ENCODE measurements around the gene KCNRG.

KCNRG gene

DNA sequence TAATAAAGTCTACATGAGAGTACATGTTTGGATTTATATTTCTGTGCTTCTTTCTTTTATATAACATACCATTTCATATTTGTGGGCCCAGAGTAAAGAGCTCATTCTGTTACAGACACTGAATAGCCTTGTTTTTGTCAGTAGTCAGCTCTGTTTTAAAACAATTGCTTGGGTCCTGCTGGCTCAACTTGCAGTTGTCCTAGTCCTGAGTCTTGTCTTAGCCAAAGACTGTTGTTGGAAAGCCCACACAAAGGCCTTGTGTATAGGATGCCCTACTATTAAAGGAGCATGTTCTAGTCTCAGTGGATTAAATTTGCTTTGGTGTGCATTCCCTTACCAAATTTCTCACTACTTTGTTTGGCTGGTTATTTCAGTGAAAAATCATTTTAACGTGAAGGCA, 3.8 kb upstream of the KCNRG start:
- no peaks in the 10 kb centered on the region for H3K9me3 ChIP-seq (ENCODE audit: control insufficient read depth, low read length)
- no peaks in the 10 kb centered on the region for H3K4me1 ChIP-seq (ENCODE audit: control insufficient read depth, insufficient read depth, low read length)
- peaks cover 28% of the 10 kb centered on the region for H3K36me3 ChIP-seq (ENCODE audit: control insufficient read depth, insufficient read depth, low read length)
- 90% methylated on average over 1 of the region's 1 CpG; no CpG with 5 or more reads in 1 of the 2 experiments for WGBS, 2 experiments
- no peak overlapping the region for H3K27ac ChIP-seq (ENCODE audit: insufficient read depth, low read depth, low read length, poor library complexity, severe bottlenecking)
- no peaks in the 10 kb centered on the region for H3K27me3 ChIP-seq (ENCODE audit: control insufficient read depth, insufficient read depth, low read length, poor library complexity, severe bottlenecking)
- H3K4me3 ChIP-seq (ENCODE audit: insufficient read depth, low read depth, low read length): no peak overlapping the region

GRCh38 chr13:50012396-50013169, 2.7 kb upstream of the KCNRG start:
- H3K4me1 ChIP-seq (ENCODE audit: control insufficient read depth, insufficient read depth, low read length): no peaks in the 10 kb centered on the region
- no peak overlapping the region for H3K27ac ChIP-seq (ENCODE audit: insufficient read depth, low read depth, low read length, poor library complexity, severe bottlenecking)
- H3K36me3 ChIP-seq (ENCODE audit: control insufficient read depth, insufficient read depth, low read length): peaks cover 28% of the 10 kb centered on the region
- no peaks in the 10 kb centered on the region for H3K27me3 ChIP-seq (ENCODE audit: control insufficient read depth, insufficient read depth, low read length, poor library complexity, severe bottlenecking)
- no peak overlapping the region for H3K4me3 ChIP-seq (ENCODE audit: insufficient read depth, low read depth, low read length)
- WGBS, 2 experiments: 95% methylated on average over 6 of the region's 6 CpGs
- no peaks in the 10 kb centered on the region for H3K9me3 ChIP-seq (ENCODE audit: control insufficient read depth, low read length)

- H3K4me1 ChIP-seq (ENCODE audit: control insufficient read depth, insufficient read depth, low read length): no peaks in the 10 kb centered on the region
- no peak overlapping the region for H3K27ac ChIP-seq (ENCODE audit: insufficient read depth, low read depth, low read length, poor library complexity, severe bottlenecking)
- WGBS, 2 experiments: no CpG with 5 or more reads among the region's 1 CpG
- H3K9me3 ChIP-seq (ENCODE audit: control insufficient read depth, low read length): no peaks in the 10 kb centered on the region
- H3K36me3 ChIP-seq (ENCODE audit: control insufficient read depth, insufficient read depth, low read length): peaks cover 19% of the 10 kb centered on the region
- no peaks in the 10 kb centered on the region for H3K27me3 ChIP-seq (ENCODE audit: control insufficient read depth, insufficient read depth, low read length, poor library complexity, severe bottlenecking)
- no peak overlapping the region for H3K4me3 ChIP-seq (ENCODE audit: insufficient read depth, low read depth, low read length)
Measured at GRCh38 chr13:50014386-50014785, 858 bp upstream of the KCNRG start.

GRCh38 chr13:50015750-50016149, 506 bp downstream of the KCNRG start:
- no peaks in the 10 kb centered on the region for H3K4me1 ChIP-seq (ENCODE audit: control insufficient read depth, insufficient read depth, low read length)
- WGBS, 2 experiments: 39 to 42% methylated on average over 4 of the region's 4 CpGs
- no peak overlapping the region for H3K27ac ChIP-seq (ENCODE audit: insufficient read depth, low read depth, low read length, poor library complexity, severe bottlenecking)
- no peaks in the 10 kb centered on the region for H3K9me3 ChIP-seq (ENCODE audit: control insufficient read depth, low read length)
- H3K4me3 ChIP-seq (ENCODE audit: insufficient read depth, low read depth, low read length): no peak overlapping the region
- H3K36me3 ChIP-seq (ENCODE audit: control insufficient read depth, insufficient read depth, low read length): peaks cover 15% of the 10 kb centered on the region
- no peaks in the 10 kb centered on the region for H3K27me3 ChIP-seq (ENCODE audit: control insufficient read depth, insufficient read depth, low read length, poor library complexity, severe bottlenecking)

GRCh38 chr13:50016444-50016843, 1.2 kb downstream of the KCNRG start:
- H3K4me3 ChIP-seq (ENCODE audit: insufficient read depth, low read depth, low read length): no peak overlapping the region
- no peaks in the 10 kb centered on the region for H3K4me1 ChIP-seq (ENCODE audit: control insufficient read depth, insufficient read depth, low read length)
- H3K27me3 ChIP-seq (ENCODE audit: control insufficient read depth, insufficient read depth, low read length, poor library complexity, severe bottlenecking): no peaks in the 10 kb centered on the region
- no peaks in the 10 kb centered on the region for H3K9me3 ChIP-seq (ENCODE audit: control insufficient read depth, low read length)
- H3K27ac ChIP-seq (ENCODE audit: insufficient read depth, low read depth, low read length, poor library complexity, severe bottlenecking): no peak overlapping the region
- peaks cover 11% of the 10 kb centered on the region for H3K36me3 ChIP-seq (ENCODE audit: control insufficient read depth, insufficient read depth, low read length)
- 60 to 86% methylated on average over 1 to 2 of the region's 2 CpGs for WGBS, 2 experiments

DNA sequence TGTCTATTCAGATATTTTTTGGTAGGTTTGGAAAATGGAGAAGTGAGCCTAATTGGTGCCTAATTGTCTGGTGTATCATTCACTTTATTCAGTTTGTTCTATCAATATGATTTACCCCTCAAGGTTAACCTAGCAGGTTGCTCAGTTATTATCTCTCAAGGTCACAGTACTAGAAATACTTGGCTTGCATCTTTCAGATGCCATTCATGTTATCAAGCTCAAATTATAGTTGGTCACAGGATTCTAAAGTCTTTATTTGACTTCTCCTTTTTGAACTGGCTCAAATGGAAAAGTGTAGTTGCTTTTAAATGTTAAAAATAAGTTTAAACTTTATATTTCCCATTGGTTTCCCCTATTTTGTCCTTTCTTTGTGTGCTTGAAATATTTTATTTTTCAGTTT, 2.6 kb downstream of the KCNRG start:
- H3K36me3 ChIP-seq (ENCODE audit: control insufficient read depth, insufficient read depth, low read length): peaks cover 1% of the 10 kb centered on the region
- no peaks in the 10 kb centered on the region for H3K9me3 ChIP-seq (ENCODE audit: control insufficient read depth, low read length)
- H3K4me1 ChIP-seq (ENCODE audit: control insufficient read depth, insufficient read depth, low read length): no peaks in the 10 kb centered on the region
- H3K27ac ChIP-seq (ENCODE audit: insufficient read depth, low read depth, low read length, poor library complexity, severe bottlenecking): no peak overlapping the region
- no peaks in the 10 kb centered on the region for H3K27me3 ChIP-seq (ENCODE audit: control insufficient read depth, insufficient read depth, low read length, poor library complexity, severe bottlenecking)
- no peak overlapping the region for H3K4me3 ChIP-seq (ENCODE audit: insufficient read depth, low read depth, low read length)

DNA sequence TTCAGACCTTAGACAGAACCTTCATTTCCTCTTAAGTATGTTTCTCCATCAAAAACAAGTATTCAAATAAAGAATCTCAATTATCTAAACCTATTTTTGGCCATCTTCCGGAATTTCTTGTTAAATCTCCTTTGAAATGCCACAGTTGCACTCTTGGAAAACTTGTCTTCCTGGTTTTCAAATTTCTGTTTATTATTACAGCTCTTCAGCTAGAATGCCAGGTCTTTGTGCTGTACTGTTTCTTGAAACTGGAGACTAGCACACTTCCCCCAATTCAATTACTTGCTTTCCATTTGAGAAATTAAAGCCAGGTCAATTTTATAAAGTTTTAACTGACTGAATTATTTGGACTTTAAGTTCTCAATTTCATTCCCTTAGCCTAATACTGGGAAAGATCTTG, 10.2 kb downstream of the KCNRG start:
- no peaks in the 10 kb centered on the region for H3K4me1 ChIP-seq (ENCODE audit: control insufficient read depth, insufficient read depth, low read length)
- no peaks in the 10 kb centered on the region for H3K27me3 ChIP-seq (ENCODE audit: control insufficient read depth, insufficient read depth, low read length, poor library complexity, severe bottlenecking)
- H3K4me3 ChIP-seq (ENCODE audit: insufficient read depth, low read depth, low read length): no peak overlapping the region
- H3K27ac ChIP-seq (ENCODE audit: insufficient read depth, low read depth, low read length, poor library complexity, severe bottlenecking): no peak overlapping the region
- WGBS, 2 experiments: 91 to 96% methylated on average over 1 of the region's 1 CpG
- H3K9me3 ChIP-seq (ENCODE audit: control insufficient read depth, low read length): no peaks in the 10 kb centered on the region
- H3K36me3 ChIP-seq (ENCODE audit: control insufficient read depth, insufficient read depth, low read length): no peaks in the 10 kb centered on the region

GRCh38 chr13:50026788-50027473, 11.7 kb downstream of the KCNRG start:
- 91 to 100% methylated on average over 1 to 2 of the region's 2 CpGs for WGBS, 2 experiments
- Histone ChIP-seq H3K27me3 (ENCODE audit: control insufficient read depth, insufficient read depth, low read length, poor library complexity, severe bottlenecking) (no peaks in the 10 kb centered on the region), H3K9me3 (ENCODE audit: control insufficient read depth, low read length) (no peaks in the 10 kb centered on the region)

GRCh38 chr13:50030315-50030714, 15.1 kb downstream of the KCNRG start:
- Histone ChIP-seq H3K4me1 (ENCODE audit: control insufficient read depth, insufficient read depth, low read length) (no peaks in the 10 kb centered on the region), H3K27me3 (ENCODE audit: control insufficient read depth, insufficient read depth, low read length, poor library complexity, severe bottlenecking) (no peaks in the 10 kb centered on the region), H3K36me3 (ENCODE audit: control insufficient read depth, insufficient read depth, low read length) (no peaks in the 10 kb centered on the region), H3K9me3 (ENCODE audit: control insufficient read depth, low read length) (no peaks in the 10 kb centered on the region), H3K4me3 (ENCODE audit: insufficient read depth, low read depth, low read length) (no peak overlapping the region), H3K27ac (ENCODE audit: insufficient read depth, low read depth, low read length, poor library complexity, severe bottlenecking) (no peak overlapping the region)
- 95 to 99% methylated on average over 3 of the region's 3 CpGs for WGBS, 2 experiments

More at GRCh38 chr13:50026788-50027473, 11.7 kb downstream of the KCNRG start:
- H3K36me3 ChIP-seq (ENCODE audit: control insufficient read depth, insufficient read depth, low read length): no peaks in the 10 kb centered on the region
- no peak overlapping the region for H3K27ac ChIP-seq (ENCODE audit: insufficient read depth, low read depth, low read length, poor library complexity, severe bottlenecking)
- no peak overlapping the region for H3K4me3 ChIP-seq (ENCODE audit: insufficient read depth, low read depth, low read length)
- H3K4me1 ChIP-seq (ENCODE audit: control insufficient read depth, insufficient read depth, low read length): no peaks in the 10 kb centered on the region

DNA sequence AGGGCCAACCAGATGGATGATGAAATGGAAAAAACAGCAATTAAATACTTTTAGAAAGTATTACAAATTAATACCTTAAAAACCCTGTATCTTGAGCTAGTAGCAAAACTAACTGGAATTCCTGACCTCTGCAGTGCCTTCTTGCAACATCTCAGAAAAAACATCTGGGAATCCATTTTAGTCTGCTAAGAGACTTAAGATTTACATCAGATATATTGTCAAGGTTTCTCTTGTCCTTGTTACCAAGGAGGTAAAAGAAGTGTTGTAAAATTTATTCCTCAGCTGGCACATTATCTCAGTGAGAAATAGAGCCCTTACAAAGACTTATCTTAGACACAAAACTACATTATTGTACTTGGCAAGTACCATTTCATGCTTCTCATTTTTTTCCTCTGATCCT, 18.5 kb downstream of the KCNRG start:
- no peak overlapping the region for H3K27ac ChIP-seq (ENCODE audit: insufficient read depth, low read depth, low read length, poor library complexity, severe bottlenecking)
- no peaks in the 10 kb centered on the region for H3K27me3 ChIP-seq (ENCODE audit: control insufficient read depth, insufficient read depth, low read length, poor library complexity, severe bottlenecking)
- no peaks in the 10 kb centered on the region for H3K9me3 ChIP-seq (ENCODE audit: control insufficient read depth, low read length)
- H3K4me3 ChIP-seq (ENCODE audit: insufficient read depth, low read depth, low read length): no peak overlapping the region
- no peaks in the 10 kb centered on the region for H3K36me3 ChIP-seq (ENCODE audit: control insufficient read depth, insufficient read depth, low read length)
- H3K4me1 ChIP-seq (ENCODE audit: control insufficient read depth, insufficient read depth, low read length): no peaks in the 10 kb centered on the region

Data from ectodermal cell (in vitro differentiated cells).